PC-9 (cell line): ENCODE results near the gene COLQ. TPM values are rescaled to one million over a fixed set of nuclear protein-coding genes. Genes with fewer than 3 reads are reported as not detected.
"Not testable (repeated sequence)": the region's sequence is repeated elsewhere in the genome, so short reads cannot be mapped to it uniquely, and the experiment has no call there.

Experiments used
- BruUV-seq: library from RNA; stranded (reverse); fragments of 400-500 nt; replicated peaks from 2 replicates; lab custom pipeline; 2021; lab: Mats Ljungman, UMichigan
- CTCF ChIA-PET: fragments of 300-600 bp; sonication (Branson Sonifier 250); formaldehyde crosslinking; loops from one replicate; lab custom pipeline; 2022; ENCODE audit warnings: antibody characterized with exemption; lab: Charles Lee
- POLR2A ChIA-PET: fragments of 300-600 bp; sonication (Branson Sonifier 250); formaldehyde crosslinking; loops from one replicate; lab custom pipeline; 2022; ENCODE audit warnings: antibody characterized with exemption; ENCODE audit not compliant: unreplicated experiment; lab: Charles Lee
- DNase-seq, 2 experiments: peaks; one replicate each; pipeline versions ENCODE4 v3.0.0 to v3.0.0-alpha.2; 2015 to 2022; ENCODE audit warnings: mixed read lengths in 1 of 2
- H2AFZ ChIP-seq: fragments of 200-600 bp; sonication (generic); 2 replicates; pipeline ENCODE4 v1.8.1; 2017; ENCODE audit warnings: antibody characterized with exemption
- H3F3A ChIP-seq: fragments of 200-600 bp; sonication (generic); 2 replicates; pipeline ENCODE4 v1.8.1; 2017; ENCODE audit warnings: antibody characterized with exemption, mild to moderate bottlenecking, low read depth; ENCODE audit not compliant: insufficient read depth
- H3K27ac ChIP-seq: fragments of 200-600 bp; sonication (generic); 2 replicates; pipeline ENCODE4 v1.6.1; 2016; ENCODE audit warnings: mixed run types
- H3K27me3 ChIP-seq: fragments of 200-600 bp; sonication (generic); 2 replicates; pipeline ENCODE4 v1.6.1; 2016; ENCODE audit warnings: low read depth, mixed run types; ENCODE audit not compliant: insufficient read depth
- H3K36me3 ChIP-seq: fragments of 200-600 bp; sonication (generic); 2 replicates; pipeline ENCODE4 v1.6.1; 2016; ENCODE audit warnings: low read depth, mixed run types
- H3K4me1 ChIP-seq: fragments of 200-600 bp; sonication (generic); replicated peaks from 2 replicates; pipeline ENCODE4 v1.6.1; 2016; ENCODE audit warnings: mixed run types; ENCODE audit not compliant: insufficient read depth
- H3K4me2 ChIP-seq: fragments of 200-600 bp; sonication (generic); 2 replicates; pipeline ENCODE4 v1.6.1; 2017; ENCODE audit warnings: mixed run types
- H3K4me3 ChIP-seq: fragments of 200-600 bp; sonication (generic); 2 replicates; pipeline ENCODE4 v1.6.1; 2016; ENCODE audit warnings: mixed run types
- H3K79me2 ChIP-seq: fragments of 200-600 bp; sonication (generic); 2 replicates; pipeline ENCODE4 v1.6.1; 2017; ENCODE audit warnings: low read depth, mixed run types
- H3K9me2 ChIP-seq: fragments of 200-600 bp; sonication (generic); 2 replicates; pipeline ENCODE4 v1.8.1; 2017; ENCODE audit warnings: mild to moderate bottlenecking; ENCODE audit not compliant: insufficient read depth
- H3K9me3 ChIP-seq: fragments of 200-600 bp; sonication (generic); 2 replicates; pipeline ENCODE4 v1.8.1; 2016; ENCODE audit warnings: low read depth; ENCODE audit not compliant: insufficient read depth
- H4K20me1 ChIP-seq: fragments of 200-600 bp; sonication (generic); 2 replicates; pipeline ENCODE4 v1.8.1; 2017; ENCODE audit not compliant: insufficient read depth
- EZH2 ChIP-seq: fragments of 200-600 bp; sonication (generic); IDR thresholded peaks from 2 replicates; pipeline ENCODE4 v1.8.0; 2017; ENCODE audit warnings: antibody characterized with exemption, low read depth
- intact Hi-C: fragments of 100-400 bp; cut with micrococcal nuclease; formaldehyde crosslinking; loops from one replicate; pipeline ENCODE4 v1.10.0; 2022; ENCODE audit not compliant: unreplicated experiment
- total RNA-seq: library from RNA; stranded (reverse); gene quantifications from 2 replicates; pipeline ENCODE4 v1.2.3, GENCODE V29; 2021
- TF ChIP-seq, protein P1 (sequence below): fragments of 200-600 bp; sonication (generic); conservative IDR thresholded peaks from 2 replicates; pipeline ENCODE4 v1.6.1; 2017; ENCODE audit warnings: mixed run types, antibody characterized with exemption, mild to moderate bottlenecking, moderate library complexity

The COLQ gene
- total RNA-seq, 1 experiment from 2014 or later: 0.79 TPM

DNA sequence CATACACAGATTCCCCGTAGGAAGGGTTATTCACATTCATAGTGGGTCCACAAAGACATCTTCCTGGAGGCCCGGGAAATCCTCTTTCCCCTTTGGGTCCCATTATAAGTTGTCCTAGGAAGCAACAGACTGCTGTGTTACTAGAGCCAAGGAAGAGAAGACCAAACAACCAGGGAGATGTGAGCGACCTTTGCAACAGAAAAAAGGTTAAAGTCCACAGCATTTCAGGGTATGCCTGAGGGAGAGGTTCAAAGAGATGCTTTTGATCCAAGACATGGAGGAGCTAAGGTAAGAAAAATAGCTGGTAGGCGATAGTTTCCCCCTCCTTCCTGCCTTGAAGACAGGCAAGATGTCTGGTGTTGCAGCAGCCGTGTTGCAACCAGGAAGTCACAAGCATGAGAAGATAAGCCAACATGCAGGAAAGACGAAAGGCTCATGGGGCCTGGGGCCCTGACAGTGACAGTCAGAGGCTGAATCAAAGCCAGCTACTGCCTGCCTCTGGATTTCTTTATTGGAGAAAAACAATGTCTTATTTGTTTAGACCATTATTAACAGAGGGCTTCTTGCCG is 63.2 kb downstream of the COLQ start:
- H3K27ac ChIP-seq: no peak overlapping the region
- H3K27me3 ChIP-seq: no peaks in the 10 kb centered on the region
- H2AFZ ChIP-seq: no peak overlapping the region
- H3K9me3 ChIP-seq: no peaks in the 10 kb centered on the region
- no peaks in the 10 kb centered on the region for H3K9me2 ChIP-seq
- H3F3A ChIP-seq: no peaks in the 10 kb centered on the region
- POLR2A ChIA-PET: no interaction called here
- H3K79me2 ChIP-seq: no peaks in the 10 kb centered on the region
- no peak for DNase-seq
- H3K4me1 ChIP-seq: no peaks in the 10 kb centered on the region
- CTCF ChIA-PET: no interaction called here
- H4K20me1 ChIP-seq: no peaks in the 10 kb centered on the region
- H3K4me2 ChIP-seq: no peak overlapping the region
- H3K4me3 ChIP-seq: no peak overlapping the region
- intact Hi-C loops: no loop called here
- no peak for TF ChIP-seq EZH2
- TF ChIP-seq, protein P1, sequence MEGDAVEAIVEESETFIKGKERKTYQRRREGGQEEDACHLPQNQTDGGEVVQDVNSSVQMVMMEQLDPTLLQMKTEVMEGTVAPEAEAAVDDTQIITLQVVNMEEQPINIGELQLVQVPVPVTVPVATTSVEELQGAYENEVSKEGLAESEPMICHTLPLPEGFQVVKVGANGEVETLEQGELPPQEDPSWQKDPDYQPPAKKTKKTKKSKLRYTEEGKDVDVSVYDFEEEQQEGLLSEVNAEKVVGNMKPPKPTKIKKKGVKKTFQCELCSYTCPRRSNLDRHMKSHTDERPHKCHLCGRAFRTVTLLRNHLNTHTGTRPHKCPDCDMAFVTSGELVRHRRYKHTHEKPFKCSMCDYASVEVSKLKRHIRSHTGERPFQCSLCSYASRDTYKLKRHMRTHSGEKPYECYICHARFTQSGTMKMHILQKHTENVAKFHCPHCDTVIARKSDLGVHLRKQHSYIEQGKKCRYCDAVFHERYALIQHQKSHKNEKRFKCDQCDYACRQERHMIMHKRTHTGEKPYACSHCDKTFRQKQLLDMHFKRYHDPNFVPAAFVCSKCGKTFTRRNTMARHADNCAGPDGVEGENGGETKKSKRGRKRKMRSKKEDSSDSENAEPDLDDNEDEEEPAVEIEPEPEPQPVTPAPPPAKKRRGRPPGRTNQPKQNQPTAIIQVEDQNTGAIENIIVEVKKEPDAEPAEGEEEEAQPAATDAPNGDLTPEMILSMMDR: no peak
- no TSS peak for BruUV-seq
- no peaks in the 10 kb centered on the region for H3K36me3 ChIP-seq

DNA sequence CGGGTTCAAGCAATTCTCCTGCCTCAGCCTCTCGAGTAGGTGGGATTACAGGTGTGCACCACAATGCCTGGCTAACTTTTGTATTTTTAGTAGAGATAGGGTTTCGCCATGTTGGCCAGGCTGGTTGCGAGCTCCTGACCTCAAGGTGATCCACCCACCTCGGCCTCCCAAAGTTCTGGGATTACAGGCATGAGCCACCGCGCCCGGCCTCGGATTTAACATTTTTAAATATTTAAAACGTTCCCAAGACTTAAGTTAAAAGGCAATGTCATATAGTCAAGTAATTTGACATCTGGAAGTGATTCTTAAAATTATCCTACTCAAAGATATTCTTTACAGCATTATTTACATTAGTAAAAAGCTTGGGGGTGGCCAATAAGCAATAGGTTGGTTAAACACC is 64.6 kb downstream of the COLQ start:
- POLR2A ChIA-PET, H3K4me2 ChIP-seq, H2AFZ ChIP-seq, H3K27me3 ChIP-seq, CTCF ChIA-PET, H3F3A ChIP-seq, H3K36me3 ChIP-seq, BruUV-seq, H3K4me1 ChIP-seq, H3K27ac ChIP-seq, H4K20me1 ChIP-seq, H3K4me3 ChIP-seq, DNase-seq, intact Hi-C loops, H3K9me2 ChIP-seq, H3K79me2 ChIP-seq, H3K9me3 ChIP-seq: not testable (repeated sequence)

DNA sequence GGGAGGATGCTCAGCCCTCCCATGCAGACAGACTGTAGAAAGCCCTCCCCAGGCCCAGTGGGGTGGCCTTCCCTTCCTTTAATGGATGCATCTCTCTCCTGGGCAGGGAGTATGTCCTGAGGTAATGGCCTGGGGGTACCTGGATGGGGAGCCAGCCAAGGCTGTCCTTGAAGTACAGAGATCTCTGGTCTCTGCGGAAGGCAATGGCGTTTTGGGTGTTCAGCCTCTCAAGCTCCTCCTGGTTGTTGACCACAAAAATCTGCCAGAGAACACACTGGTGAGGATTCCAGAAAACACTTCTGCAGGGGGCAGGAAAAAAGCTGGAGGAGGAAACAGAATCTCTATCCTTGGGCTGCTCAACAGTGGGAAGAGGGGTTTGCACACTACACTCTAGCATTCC is 65.2 kb downstream of the COLQ start:
- Histone ChIP-seq H3K4me3 (no peak overlapping the region), H3K9me2 (no peaks in the 10 kb centered on the region), H4K20me1 (no peaks in the 10 kb centered on the region), H2AFZ (no peak overlapping the region), H3K27me3 (no peaks in the 10 kb centered on the region), H3K4me1 (no peaks in the 10 kb centered on the region), H3K9me3 (no peaks in the 10 kb centered on the region), H3K36me3 (no peaks in the 10 kb centered on the region), H3K79me2 (no peaks in the 10 kb centered on the region), H3K27ac (no peak overlapping the region), H3F3A (no peaks in the 10 kb centered on the region), H3K4me2 (no peak overlapping the region)
- BruUV-seq: no TSS peak
- no peak for DNase-seq
- POLR2A ChIA-PET: no interaction called here
- TF ChIP-seq, protein P1: no peak
- no peak for TF ChIP-seq EZH2
- intact Hi-C loops: no loop called here
- CTCF ChIA-PET: no interaction called here

DNA sequence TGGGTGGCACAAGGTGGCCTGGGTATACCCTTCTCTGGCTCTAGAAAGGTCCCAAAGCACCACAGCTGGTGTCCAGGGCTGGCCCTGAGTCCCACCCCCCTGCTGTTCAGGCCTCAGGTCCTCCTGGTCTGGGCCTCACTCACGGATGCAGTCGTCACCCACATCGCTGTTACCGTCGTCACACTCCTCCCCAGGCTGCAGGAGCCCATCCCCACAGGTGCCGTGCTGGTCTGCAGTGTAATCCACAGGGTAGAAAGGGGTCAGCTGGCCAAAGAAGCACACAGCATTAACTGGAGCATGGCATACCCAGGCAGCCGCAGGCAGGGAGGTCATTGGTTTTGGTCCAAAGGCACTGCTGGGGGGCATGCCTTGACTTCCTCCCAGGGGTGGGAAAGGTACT is 65.8 kb downstream of the COLQ start:
- intact Hi-C loops: no loop called here
- H3K9me2 ChIP-seq: no peaks in the 10 kb centered on the region
- H3K9me3 ChIP-seq: no peaks in the 10 kb centered on the region
- no peak for TF ChIP-seq EZH2
- TF ChIP-seq, protein P1: no peak
- H4K20me1 ChIP-seq: no peaks in the 10 kb centered on the region
- H3F3A ChIP-seq: no peaks in the 10 kb centered on the region
- H3K27me3 ChIP-seq: no peaks in the 10 kb centered on the region
- H3K79me2 ChIP-seq: no peaks in the 10 kb centered on the region
- BruUV-seq: no TSS peak
- H3K4me3 ChIP-seq: no peak overlapping the region
- ChIA-PET CTCF (no interaction called here), POLR2A (no interaction called here)
- no peak overlapping the region for H3K4me2 ChIP-seq
- H3K36me3 ChIP-seq: no peaks in the 10 kb centered on the region
- H3K4me1 ChIP-seq: no peaks in the 10 kb centered on the region
- no peak for DNase-seq
- H2AFZ ChIP-seq: no peak overlapping the region
- no peak overlapping the region for H3K27ac ChIP-seq
